Measurements from ENCODE around the gene NOTCH1. TPM values are rescaled to one million over a fixed set of nuclear protein-coding genes. Genes with fewer than 3 reads are reported as not detected.

Gene NOTCH1
- total RNA-seq, 1 experiment from 2014 or later = 95.6 TPM

DNA sequence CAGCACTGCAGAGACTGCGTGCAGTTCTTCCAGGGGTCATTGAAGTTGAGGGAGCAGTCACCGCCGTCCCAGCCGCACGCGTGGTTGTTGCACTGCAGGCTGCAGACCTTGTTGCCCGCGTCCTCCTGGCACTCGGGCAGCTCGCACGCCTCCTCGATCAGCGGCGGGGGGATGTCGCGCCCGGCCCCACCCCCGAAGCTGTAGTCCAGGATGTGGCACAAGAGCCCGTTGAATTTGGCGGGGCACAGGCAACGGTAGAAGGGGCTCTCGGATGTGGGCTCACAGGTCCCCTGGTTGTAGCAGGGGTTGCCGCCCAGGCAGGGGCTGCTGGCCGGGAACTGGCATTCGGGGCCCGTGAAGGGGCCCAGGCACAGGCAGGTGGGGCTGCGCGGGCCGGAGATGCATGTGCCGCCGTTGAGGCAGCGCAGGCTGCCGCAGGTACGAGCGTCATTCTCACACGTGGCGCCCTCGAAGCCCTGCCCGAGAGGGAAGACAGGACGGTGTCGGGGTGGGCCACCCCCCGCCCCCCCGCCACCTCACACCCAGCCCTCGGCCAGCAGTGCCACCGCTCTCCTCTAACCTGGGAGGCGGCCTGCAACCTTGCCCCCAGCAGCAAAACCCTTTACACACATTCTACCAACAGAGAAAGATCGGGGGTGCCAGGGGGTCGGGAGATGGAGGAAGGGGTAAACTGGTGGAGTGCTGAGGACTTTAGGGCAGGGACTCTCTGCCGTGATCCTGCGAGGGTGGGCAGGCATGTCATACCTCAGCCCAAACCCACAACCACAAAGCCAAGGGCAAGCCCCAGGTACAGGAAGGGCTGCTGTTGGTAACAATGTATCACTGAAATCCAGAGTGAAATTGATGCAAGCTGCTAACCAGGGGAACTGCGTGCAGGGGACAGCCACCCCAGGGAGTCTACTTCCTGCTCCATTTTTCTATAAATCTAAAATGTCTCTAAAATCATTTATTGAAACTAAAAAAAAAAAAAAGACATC is 40.1 kb downstream of the NOTCH1 start (continued):
- TF ChIP-seq, protein P1, sequence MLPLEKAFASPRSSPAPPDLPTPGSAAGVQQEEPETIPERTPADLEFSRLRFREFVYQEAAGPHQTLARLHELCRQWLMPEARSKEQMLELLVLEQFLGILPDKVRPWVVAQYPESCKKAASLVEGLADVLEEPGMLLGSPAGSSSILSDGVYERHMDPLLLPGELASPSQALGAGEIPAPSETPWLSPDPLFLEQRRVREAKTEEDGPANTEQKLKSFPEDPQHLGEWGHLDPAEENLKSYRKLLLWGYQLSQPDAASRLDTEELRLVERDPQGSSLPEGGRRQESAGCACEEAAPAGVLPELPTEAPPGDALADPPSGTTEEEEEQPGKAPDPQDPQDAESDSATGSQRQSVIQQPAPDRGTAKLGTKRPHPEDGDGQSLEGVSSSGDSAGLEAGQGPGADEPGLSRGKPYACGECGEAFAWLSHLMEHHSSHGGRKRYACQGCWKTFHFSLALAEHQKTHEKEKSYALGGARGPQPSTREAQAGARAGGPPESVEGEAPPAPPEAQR (CRISPR knock-in tag; IDR thresholded peaks at IDR 0.05) = no peak
- no peak for TF ChIP-seq NFE2L1 (CRISPR knock-in tag; IDR thresholded peaks at IDR 0.05)

DNA sequence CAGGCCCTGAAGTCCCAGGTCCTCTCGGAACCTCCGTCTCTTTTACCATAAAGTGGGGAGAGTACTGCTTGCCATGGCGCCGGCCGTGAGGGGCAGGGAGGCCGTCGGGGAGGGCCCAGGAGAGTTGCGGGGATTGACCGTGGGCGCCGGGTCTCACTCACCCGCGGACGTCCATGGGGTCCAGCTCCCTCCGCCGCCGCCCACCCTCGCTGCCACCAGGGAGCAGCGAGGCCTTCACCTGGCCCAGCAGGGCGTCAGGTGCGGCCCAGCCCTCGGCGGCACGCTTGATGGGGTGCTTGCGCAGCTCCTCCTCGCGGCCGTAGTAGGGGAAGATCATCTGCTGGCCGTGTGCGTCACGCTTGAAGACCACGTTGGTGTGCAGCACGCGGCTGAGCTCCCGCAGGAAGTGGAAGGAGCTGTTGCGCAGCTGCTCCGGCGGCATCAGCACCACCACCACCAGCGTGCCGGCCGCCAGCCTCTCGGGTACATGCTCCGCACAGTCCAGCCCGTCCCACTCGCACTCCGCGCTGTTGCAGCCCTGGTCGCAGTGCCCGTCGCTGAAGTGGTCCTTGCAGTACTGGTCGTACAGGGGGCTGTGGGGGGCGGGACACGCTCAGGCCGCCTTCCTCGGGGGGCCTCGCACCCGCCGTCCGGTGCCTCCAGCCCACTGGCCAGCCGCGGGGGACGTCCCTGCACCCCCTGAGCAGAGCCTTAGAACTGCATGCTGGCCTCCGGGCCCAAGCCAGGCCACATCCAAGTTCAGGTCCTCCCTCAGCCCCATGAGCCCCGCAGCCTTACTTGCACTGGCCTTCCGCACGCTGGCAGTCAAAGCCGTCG is 41.1 kb downstream of the NOTCH1 start:
- ATAC-seq (no peak), DNase-seq (ENCODE audit: low spot score) (no peak)
- CTCF ChIA-PET = interaction anchor here (1.2 kb wide), 1 partner anchor 121 kb away, joined by 5 read pairs; no protein-coding TSS in a partner anchor
- Mint-ChIP-seq H3K27ac (no peak overlapping the region), H3K27me3 (ENCODE audit: low read depth) (no peaks in the 10 kb centered on the region), H3K36me3 (peaks cover 31% of the 10 kb centered on the region), H3K4me1 (no peaks in the 10 kb centered on the region), H3K4me3 (no peak overlapping the region), H3K9me3 (no peaks in the 10 kb centered on the region)
- POLR2A ChIA-PET = no interaction called here
- TF ChIP-seq ELF4 (CRISPR knock-in tag; IDR thresholded peaks at IDR 0.05; ENCODE audit: low read depth) = no peak
- TF ChIP-seq, protein P2, sequence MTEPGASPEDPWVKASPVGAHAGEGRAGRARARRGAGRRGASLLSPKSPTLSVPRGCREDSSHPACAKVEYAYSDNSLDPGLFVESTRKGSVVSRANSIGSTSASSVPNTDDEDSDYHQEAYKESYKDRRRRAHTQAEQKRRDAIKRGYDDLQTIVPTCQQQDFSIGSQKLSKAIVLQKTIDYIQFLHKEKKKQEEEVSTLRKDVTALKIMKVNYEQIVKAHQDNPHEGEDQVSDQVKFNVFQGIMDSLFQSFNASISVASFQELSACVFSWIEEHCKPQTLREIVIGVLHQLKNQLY (CRISPR knock-in tag; IDR thresholded peaks at IDR 0.05) = no peak

DNA sequence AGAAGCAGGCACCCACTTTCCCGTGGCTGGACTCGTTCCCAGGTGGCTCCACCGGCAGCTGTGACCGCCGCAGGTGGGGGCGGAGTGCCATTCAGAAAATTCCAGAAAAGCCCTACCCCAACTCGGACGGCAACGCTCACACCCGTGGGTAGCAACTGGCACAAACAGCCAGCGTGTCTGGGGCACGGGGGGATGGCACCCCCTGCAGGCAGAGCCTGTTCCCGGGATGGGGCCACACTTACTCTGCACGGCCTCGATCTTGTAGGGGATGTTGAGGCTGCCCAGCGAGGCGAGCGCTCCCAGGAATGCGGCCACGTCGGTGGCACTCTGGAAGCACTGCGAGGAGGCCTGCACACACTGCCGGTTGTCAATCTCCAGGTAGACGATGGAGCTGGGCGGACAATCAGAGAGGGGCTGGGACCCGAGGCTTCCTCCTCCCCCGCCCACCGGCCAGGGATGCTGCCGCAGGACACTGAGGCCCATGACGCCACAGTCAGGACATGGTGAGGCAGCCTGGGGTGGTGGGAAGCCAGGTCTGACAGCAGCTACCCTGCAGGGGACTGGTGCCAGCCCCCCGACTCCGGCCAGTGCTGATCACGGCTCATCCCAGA is 42.8 kb downstream of the NOTCH1 start:
- H3K27ac Mint-ChIP-seq = no peak overlapping the region
- no peaks in the 10 kb centered on the region for H3K4me1 Mint-ChIP-seq
- peaks cover 36% of the 10 kb centered on the region for H3K36me3 Mint-ChIP-seq
- ChIA-PET CTCF (interaction anchor here (1.0 to 1.2 kb wide), 2 partner anchors 121 to 129 kb away, joined by 3 to 7 read pairs; no protein-coding TSS in a partner anchor), POLR2A (no interaction called here)
- no peak overlapping the region for H3K4me3 Mint-ChIP-seq
- no peaks in the 10 kb centered on the region for H3K27me3 Mint-ChIP-seq (ENCODE audit: low read depth)
- no peaks in the 10 kb centered on the region for H3K9me3 Mint-ChIP-seq
- ATAC-seq = no peak
- no peak for DNase-seq (ENCODE audit: low spot score)
- TF ChIP-seq NFYB (CRISPR knock-in tag; conservative IDR thresholded peaks at IDR 0.05; ENCODE audit: low read depth) = no peak
- TF ChIP-seq, protein P3, sequence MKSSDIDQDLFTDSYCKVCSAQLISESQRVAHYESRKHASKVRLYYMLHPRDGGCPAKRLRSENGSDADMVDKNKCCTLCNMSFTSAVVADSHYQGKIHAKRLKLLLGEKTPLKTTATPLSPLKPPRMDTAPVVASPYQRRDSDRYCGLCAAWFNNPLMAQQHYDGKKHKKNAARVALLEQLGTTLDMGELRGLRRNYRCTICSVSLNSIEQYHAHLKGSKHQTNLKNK (CRISPR knock-in tag; IDR thresholded peaks at IDR 0.05) = no peak
- no peak for TF ChIP-seq KAT7 (CRISPR knock-in tag; IDR thresholded peaks at IDR 0.05; ENCODE audit: borderline replicate concordance)
- TF ChIP-seq, protein P4, sequence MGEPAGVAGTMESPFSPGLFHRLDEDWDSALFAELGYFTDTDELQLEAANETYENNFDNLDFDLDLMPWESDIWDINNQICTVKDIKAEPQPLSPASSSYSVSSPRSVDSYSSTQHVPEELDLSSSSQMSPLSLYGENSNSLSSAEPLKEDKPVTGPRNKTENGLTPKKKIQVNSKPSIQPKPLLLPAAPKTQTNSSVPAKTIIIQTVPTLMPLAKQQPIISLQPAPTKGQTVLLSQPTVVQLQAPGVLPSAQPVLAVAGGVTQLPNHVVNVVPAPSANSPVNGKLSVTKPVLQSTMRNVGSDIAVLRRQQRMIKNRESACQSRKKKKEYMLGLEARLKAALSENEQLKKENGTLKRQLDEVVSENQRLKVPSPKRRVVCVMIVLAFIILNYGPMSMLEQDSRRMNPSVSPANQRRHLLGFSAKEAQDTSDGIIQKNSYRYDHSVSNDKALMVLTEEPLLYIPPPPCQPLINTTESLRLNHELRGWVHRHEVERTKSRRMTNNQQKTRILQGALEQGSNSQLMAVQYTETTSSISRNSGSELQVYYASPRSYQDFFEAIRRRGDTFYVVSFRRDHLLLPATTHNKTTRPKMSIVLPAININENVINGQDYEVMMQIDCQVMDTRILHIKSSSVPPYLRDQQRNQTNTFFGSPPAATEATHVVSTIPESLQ (CRISPR knock-in tag; IDR thresholded peaks at IDR 0.05) = no peak
- no peak for TF ChIP-seq RELA (CRISPR knock-in tag; IDR thresholded peaks at IDR 0.05; ENCODE audit: borderline replicate concordance)
- TF ChIP-seq, protein P5, sequence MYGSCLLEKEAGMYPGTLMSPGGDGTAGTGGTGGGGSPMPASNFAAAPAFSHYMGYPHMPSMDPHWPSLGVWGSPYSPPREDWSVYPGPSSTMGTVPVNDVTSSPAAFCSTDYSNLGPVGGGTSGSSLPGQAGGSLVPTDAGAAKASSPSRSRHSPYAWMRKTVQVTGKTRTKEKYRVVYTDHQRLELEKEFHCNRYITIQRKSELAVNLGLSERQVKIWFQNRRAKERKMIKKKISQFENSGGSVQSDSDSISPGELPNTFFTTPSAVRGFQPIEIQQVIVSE (CRISPR knock-in tag; IDR thresholded peaks at IDR 0.05; ENCODE audit: borderline replicate concordance) = no peak
- no peak for TF ChIP-seq CREM (CRISPR knock-in tag; IDR thresholded peaks at IDR 0.05)
- TF ChIP-seq FOXJ3 (CRISPR knock-in tag; IDR thresholded peaks at IDR 0.05; ENCODE audit: borderline replicate concordance) = no peak
- no peak for TF ChIP-seq TEAD1 (CRISPR knock-in tag; IDR thresholded peaks at IDR 0.05)
- TF ChIP-seq, protein P6, sequence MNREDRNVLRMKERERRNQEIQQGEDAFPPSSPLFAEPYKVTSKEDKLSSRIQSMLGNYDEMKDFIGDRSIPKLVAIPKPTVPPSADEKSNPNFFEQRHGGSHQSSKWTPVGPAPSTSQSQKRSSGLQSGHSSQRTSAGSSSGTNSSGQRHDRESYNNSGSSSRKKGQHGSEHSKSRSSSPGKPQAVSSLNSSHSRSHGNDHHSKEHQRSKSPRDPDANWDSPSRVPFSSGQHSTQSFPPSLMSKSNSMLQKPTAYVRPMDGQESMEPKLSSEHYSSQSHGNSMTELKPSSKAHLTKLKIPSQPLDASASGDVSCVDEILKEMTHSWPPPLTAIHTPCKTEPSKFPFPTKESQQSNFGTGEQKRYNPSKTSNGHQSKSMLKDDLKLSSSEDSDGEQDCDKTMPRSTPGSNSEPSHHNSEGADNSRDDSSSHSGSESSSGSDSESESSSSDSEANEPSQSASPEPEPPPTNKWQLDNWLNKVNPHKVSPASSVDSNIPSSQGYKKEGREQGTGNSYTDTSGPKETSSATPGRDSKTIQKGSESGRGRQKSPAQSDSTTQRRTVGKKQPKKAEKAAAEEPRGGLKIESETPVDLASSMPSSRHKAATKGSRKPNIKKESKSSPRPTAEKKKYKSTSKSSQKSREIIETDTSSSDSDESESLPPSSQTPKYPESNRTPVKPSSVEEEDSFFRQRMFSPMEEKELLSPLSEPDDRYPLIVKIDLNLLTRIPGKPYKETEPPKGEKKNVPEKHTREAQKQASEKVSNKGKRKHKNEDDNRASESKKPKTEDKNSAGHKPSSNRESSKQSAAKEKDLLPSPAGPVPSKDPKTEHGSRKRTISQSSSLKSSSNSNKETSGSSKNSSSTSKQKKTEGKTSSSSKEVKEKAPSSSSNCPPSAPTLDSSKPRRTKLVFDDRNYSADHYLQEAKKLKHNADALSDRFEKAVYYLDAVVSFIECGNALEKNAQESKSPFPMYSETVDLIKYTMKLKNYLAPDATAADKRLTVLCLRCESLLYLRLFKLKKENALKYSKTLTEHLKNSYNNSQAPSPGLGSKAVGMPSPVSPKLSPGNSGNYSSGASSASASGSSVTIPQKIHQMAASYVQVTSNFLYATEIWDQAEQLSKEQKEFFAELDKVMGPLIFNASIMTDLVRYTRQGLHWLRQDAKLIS (CRISPR knock-in tag; IDR thresholded peaks at IDR 0.05; ENCODE audit: borderline replicate concordance) = no peak
- TF ChIP-seq, protein P7, sequence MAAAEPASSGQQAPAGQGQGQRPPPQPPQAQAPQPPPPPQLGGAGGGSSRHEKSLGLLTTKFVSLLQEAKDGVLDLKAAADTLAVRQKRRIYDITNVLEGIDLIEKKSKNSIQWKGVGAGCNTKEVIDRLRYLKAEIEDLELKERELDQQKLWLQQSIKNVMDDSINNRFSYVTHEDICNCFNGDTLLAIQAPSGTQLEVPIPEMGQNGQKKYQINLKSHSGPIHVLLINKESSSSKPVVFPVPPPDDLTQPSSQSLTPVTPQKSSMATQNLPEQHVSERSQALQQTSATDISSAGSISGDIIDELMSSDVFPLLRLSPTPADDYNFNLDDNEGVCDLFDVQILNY (CRISPR knock-in tag; IDR thresholded peaks at IDR 0.05) = no peak
- TF ChIP-seq, protein P1 (CRISPR knock-in tag; IDR thresholded peaks at IDR 0.05) = no peak
- no peak for TF ChIP-seq PRRX2 (CRISPR knock-in tag; IDR thresholded peaks at IDR 0.05)

Data from WTC11 (cell line).